Fibroblast of skin of scalp (primary cell): ENCODE measurements around the gene SCN1A. TPM values are rescaled to one million over a fixed set of nuclear protein-coding genes. Genes with fewer than 3 reads are reported as not detected.
"Not testable (repeated sequence)": the region's sequence is repeated elsewhere in the genome, so short reads cannot be mapped to it uniquely, and the experiment has no call there.

Experiments
- DNase-seq: peaks from one replicate; pipeline ENCODE4 v3.0.0-alpha.2; 2013
- polyA plus RNA-seq, 2 experiments: library from polyadenylated mRNA; unstranded; fragments of 120-200 nt; gene quantifications; one replicate each; pipeline ENCODE4 v1.2.1, GENCODE V29; 2013; ENCODE audit not compliant: insufficient read length in 2 of 2

SCN1A gene
- not detected for polyA plus RNA-seq (2013, experiment 1 of 2; ENCODE audit: insufficient read length)
- polyA plus RNA-seq (2013, experiment 2 of 2; ENCODE audit: insufficient read length), result 0.10 TPM

- peak; percentile 38 for DNase-seq
Measured at GRCh38 chr2:166127217-166128155, at the start of gene SCN1A. Gene SCN1A, minus strand, starts transcription at chr2:166128020. Its CDS starts 54,399 bp downstream, at chr2:166073621.

- no peak for DNase-seq
Measured at GRCh38 chr2:166173263-166173662, 45.4 kb upstream of the SCN1A start.

- DNase-seq, result no peak
Measured at GRCh38 chr2:166171216-166171615, 43.4 kb upstream of the SCN1A start.

GRCh38 chr2:166170356-166170755, 42.5 kb upstream of the SCN1A start:
- DNase-seq, result no peak

- DNase-seq, result peak; percentile 3
Measured at GRCh38 chr2:166167449-166167848, 39.6 kb upstream of the SCN1A start.

GRCh38 chr2:166163775-166164174, 36.0 kb upstream of the SCN1A start:
- no peak for DNase-seq

GRCh38 chr2:166158546-166158945, 30.7 kb upstream of the SCN1A start:
- DNase-seq, result no peak

- DNase-seq, result no peak
Measured at GRCh38 chr2:166157578-166157977, 29.8 kb upstream of the SCN1A start.

GRCh38 chr2:166156985-166157490, 29.2 kb upstream of the SCN1A start:
- DNase-seq, result no peak

GRCh38 chr2:166155589-166155988, 27.8 kb upstream of the SCN1A start:
- no peak for DNase-seq

GRCh38 chr2:166154685-166155338, 27.0 kb upstream of the SCN1A start:
- DNase-seq, result no peak

GRCh38 chr2:166152064-166152463, 24.2 kb upstream of the SCN1A start:
- DNase-seq, result no peak

GRCh38 chr2:166148500-166149400, 20.9 kb upstream of the SCN1A start:
- DNase-seq, result no peak

GRCh38 chr2:166147883-166148282, 20.1 kb upstream of the SCN1A start:
- DNase-seq, result no peak

- DNase-seq, result no peak
Measured at GRCh38 chr2:166144071-166144470, 16.3 kb upstream of the SCN1A start.

- no peak for DNase-seq
Measured at GRCh38 chr2:166140932-166141331, 13.1 kb upstream of the SCN1A start.

GRCh38 chr2:166140475-166140874, 12.7 kb upstream of the SCN1A start:
- DNase-seq, result no peak

GRCh38 chr2:166139479-166139878, 11.7 kb upstream of the SCN1A start:
- DNase-seq, result not testable (repeated sequence)

GRCh38 chr2:166138667-166139066, 10.8 kb upstream of the SCN1A start:
- no peak for DNase-seq

- no peak for DNase-seq
Measured at GRCh38 chr2:166138144-166138543, 10.3 kb upstream of the SCN1A start.

- DNase-seq, result no peak
Measured at GRCh38 chr2:166137331-166137730, 9.5 kb upstream of the SCN1A start.

GRCh38 chr2:166135849-166136258, 8.0 kb upstream of the SCN1A start:
- no peak for DNase-seq
